Measurements from ENCODE around the gene KRTAP3-1.
"Not testable (repeated sequence)": the region's sequence is repeated elsewhere in the genome, so short reads cannot be mapped to it uniquely, and the experiment has no call there.

The KRTAP3-1 gene

DNA sequence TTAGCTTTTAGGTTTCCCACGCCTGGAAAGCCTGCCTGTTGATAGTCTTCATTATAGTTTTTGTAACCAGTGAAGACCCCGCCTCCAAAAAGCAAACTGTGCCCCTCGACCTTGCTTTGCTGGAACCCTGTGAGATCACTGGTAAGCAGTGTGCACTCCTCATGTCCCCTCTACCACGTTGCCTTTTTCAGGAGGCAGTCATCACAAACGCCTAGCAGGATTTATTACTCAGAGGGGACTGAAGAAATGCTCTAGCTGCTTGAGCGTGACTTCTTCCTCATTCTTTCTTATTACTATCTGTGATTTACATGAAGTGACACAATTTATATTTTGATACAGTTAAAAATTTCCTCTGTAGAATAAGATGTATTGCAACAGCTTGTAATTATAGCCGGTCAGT is 6.5 kb upstream of the KRTAP3-1 start:
- no peak for DNase-seq (ENCODE audit: low read depth)

DNA sequence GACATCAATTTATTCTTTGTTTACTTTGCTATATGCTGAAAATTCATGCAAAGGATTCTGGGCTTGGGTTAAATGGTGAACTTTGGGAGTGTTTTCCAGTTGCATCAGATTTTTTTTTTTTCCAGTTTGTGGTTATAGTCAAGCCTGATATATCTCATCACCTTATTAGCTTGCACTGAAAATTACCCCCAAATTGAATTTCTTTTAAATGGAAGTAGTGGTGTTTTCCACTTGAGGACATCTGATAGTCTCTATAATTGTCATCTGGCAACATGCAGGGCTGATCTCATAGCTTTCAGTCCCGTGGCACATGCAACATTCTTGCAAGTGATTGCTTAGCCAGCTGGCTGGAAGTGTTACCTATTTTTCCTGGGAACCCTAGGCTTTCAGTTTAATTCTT is 4.7 kb upstream of the KRTAP3-1 start:
- DNase-seq (ENCODE audit: low read depth) = peak; percentile 50

GRCh38 chr17:41013181-41013580 is 4.3 kb upstream of the KRTAP3-1 start:
- DNase-seq (ENCODE audit: low read depth) = no peak

GRCh38 chr17:41012326-41013120 is 3.6 kb upstream of the KRTAP3-1 start:
- DNase-seq (ENCODE audit: low read depth) = no peak

- DNase-seq (ENCODE audit: low read depth) = no peak
These were observed 1.5 kb upstream of the KRTAP3-1 start for GRCh38 chr17:41010441-41010840.

GRCh38 chr17:41009936-41010335 is 1.0 kb upstream of the KRTAP3-1 start:
- no peak for DNase-seq (ENCODE audit: low read depth)

- no peak for DNase-seq (ENCODE audit: low read depth)
These were observed 403 bp upstream of the KRTAP3-1 start for GRCh38 chr17:41009301-41009760.

- DNase-seq (ENCODE audit: low read depth) = no peak
These were observed 4.5 kb downstream of the KRTAP3-1 start for GRCh38 chr17:41004397-41004796.

- DNase-seq (ENCODE audit: low read depth) = no peak
These were observed 5.0 kb downstream of the KRTAP3-1 start for GRCh38 chr17:41003926-41004325.

DNA sequence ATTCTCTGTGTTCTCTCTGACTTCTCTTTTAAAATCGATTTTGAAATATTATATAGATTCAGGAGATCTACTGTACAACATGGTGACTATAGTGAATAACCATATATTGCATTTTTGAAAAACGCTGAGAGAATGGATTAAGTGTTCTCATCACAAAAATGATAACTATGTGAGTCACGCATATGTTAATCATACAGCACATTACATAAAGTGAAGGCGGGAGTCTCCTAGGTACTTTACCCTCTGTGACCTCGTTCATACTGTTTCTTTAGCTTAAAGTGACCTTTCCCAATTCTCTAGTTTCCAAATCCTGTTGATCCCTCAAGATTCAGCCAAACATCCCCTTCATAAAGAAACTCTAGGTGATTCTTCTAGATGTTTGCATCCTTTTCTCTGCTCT is 6.1 kb downstream of the KRTAP3-1 start:
- DNase-seq (ENCODE audit: low read depth) = no peak

DNA sequence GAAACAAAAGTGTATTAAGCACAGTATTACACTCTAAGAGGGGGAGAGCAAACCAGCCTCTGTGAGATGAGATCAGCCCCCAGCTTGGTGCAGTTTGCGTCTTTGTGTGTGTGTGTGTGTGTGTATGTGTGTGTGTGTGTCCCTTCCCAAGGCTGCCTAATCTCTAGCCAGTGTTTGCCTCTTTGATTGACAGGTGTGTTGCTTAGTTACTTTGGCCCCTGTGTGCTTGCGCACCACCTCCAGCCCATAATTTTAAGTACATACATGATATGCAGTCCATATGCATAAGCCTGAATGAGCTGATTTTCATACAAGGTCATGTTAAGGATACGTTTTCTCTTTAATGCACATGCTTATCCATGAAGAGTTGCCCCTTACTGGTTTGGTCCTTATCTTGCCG is 7.1 kb downstream of the KRTAP3-1 start:
- no peak for DNase-seq (ENCODE audit: low read depth)

DNA sequence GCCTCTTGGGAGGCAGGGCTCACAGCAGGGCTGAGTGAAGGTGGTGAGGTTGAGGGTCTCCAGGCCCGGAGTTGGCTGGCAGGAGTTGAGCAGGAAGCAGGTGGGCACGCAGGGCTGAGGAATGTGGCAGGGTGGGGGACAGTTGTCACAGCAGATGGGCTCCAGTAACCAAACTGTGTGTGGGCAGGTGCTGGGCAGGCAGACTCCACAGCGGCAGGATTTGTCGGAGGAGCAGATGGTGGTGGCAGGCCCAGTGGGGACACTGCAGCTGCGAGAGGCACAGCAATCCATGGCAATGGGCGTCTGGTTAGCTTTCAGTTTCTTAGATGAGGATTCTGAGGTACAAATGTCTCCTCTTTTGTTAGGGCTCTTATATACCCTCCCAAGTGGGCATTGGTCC is 9.4 kb downstream of the KRTAP3-1 start, which contains the start of gene KRTAP3-2:
KRTAP3-2 (minus strand) TSS at position 344 of the 400 bp plus-strand sequence; CDS start at position 291, 53 bp downstream.
- not testable (repeated sequence) for DNase-seq (ENCODE audit: low read depth)

DNA sequence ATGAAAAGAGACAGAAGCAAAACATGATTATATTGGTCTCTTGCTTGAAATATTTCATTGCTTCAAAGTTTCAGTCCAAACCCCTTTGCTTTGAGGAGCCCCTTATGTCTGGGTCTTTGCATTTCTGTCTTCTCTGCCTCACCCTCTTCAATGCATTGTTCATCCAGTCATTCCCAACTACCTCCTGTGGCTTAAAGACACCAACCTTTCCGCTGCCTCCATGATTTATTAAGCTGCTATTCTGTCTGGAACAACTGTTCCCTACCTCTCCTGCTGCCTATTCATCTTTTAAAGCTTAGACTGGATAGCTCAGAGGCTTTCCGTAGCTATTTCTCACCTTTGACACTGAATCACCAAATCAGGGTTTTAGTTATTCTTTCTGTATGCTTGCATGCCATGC is 11.6 kb downstream of the KRTAP3-1 start:
- no peak for DNase-seq (ENCODE audit: low read depth)

DNA sequence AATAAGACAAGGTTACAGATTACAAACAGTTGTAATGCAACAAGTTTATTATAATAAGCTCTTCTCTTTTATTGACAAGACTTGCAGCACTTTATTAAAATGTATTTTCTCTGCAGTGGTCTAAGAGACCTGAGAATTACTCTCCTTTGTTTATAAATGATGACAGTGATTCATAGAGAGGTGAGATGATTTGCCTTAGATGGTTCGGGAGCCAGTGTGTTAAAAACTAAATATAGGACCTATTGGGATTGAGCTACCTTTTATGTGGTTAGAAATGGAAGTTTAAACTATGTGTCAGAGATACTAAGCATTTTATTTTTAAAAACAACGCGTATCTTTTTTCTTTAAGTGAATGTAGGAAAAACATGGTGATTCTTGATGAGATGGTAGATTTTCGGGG is 12.1 kb downstream of the KRTAP3-1 start:
- DNase-seq (ENCODE audit: low read depth) = no peak

DNA sequence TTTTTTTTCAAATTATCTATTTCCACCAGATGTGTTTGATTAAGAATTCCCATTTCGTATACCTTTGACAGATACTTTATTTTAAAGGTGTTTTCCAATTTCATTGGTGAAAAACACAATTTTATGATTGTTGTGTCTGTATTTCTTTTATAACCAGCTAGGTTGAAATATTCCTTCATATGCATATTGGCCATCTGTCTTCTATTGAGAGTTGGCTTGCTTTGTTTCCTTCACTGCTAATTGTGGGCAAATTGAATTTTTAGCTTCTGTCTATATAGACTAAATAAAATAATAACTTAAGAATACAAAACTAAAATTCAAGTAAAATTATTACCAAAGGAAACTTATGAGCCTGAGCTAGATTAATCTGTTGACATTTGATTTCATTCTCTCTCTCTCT is 13.8 kb downstream of the KRTAP3-1 start:
- DNase-seq (ENCODE audit: low read depth) = no peak

- DNase-seq (ENCODE audit: low read depth) = no peak
These were observed 15.1 kb downstream of the KRTAP3-1 start, which contains the start of gene KRTAP3-3 for GRCh38 chr17:40993839-40994238. Gene KRTAP3-3 (minus strand): TSS chr17:40994164. CDS start chr17:40994097, 67 bp downstream.

GRCh38 chr17:40993084-40993483 is 15.8 kb downstream of the KRTAP3-1 start:
- no peak for DNase-seq (ENCODE audit: low read depth)

DNA sequence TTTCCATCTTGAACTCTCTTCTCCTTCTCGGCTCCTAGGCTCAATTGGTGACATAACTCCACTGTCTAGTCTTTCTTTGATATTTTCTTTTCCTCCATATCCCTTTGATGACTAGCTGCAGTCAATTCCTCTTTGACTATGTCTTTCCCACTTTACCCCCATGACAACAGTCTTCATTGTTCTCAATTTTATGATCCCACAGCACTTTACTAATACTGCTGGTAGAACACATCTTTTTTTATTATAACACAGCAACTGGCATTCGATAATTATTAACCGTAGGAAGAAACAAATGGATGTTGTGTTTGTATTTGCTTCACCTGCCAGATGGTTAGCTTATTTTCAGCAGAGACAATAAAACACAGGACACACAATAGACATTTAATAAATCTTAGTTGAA is 16.3 kb downstream of the KRTAP3-1 start:
- DNase-seq (ENCODE audit: low read depth) = no peak

- no peak for DNase-seq (ENCODE audit: low read depth)
These were observed 22.0 kb downstream of the KRTAP3-1 start for GRCh38 chr17:40986920-40987319.

- no peak for DNase-seq (ENCODE audit: low read depth)
These were observed 24.7 kb downstream of the KRTAP3-1 start, which contains the start of gene KRT40 for GRCh38 chr17:40984226-40984625. Gene KRT40 (minus strand): TSS chr17:40984326. CDS start chr17:40984273, 53 bp downstream.

DNA sequence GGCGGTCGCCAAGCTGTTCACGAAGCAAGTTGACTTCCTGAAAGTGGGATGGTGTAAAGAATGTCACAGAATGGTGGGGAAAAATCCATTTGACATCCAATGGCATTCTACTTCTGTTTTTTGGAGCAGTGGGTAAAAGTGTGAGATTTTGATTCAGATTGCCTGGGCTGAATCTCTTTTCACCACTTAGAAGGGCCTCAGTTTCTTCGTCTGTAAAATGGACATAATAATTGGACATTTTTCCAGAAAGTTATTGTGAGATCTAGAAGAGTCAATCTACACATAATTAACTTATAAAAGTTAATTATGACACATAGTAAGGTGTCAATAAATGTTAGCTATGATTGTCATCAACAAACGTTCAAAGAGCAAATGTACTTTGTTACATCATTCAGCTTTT is 27.8 kb downstream of the KRTAP3-1 start:
- DNase-seq (ENCODE audit: low read depth) = no peak

DNA sequence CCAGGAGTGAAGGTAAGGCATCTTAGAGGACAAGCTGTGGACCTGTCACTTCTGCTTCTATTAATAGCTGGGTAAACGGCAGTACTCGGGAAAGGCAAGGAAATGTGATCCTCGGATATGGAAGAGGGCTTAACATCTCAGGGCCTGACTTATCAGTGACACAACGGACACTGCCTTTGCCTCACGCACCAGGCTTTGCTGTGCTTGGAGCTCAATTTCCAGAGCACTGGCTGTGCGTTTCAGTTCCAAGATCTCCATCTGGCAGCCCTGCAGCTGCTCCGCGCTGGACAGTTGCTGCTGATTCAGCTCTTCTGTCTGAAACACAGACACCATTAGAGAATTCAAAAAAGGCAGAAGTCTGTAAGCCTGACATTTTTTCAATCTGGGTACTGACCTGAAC is 28.3 kb downstream of the KRTAP3-1 start:
- DNase-seq (ENCODE audit: low read depth) = no peak

- DNase-seq (ENCODE audit: low read depth) = no peak
These were observed 28.8 kb downstream of the KRTAP3-1 start for GRCh38 chr17:40980117-40980516.

Measured in fibroblast of the conjunctiva (primary cell).